ENCODE measurements around the gene DCLK1. TPM values are rescaled to one million over a fixed set of nuclear protein-coding genes. Genes with fewer than 3 reads are reported as not detected.
"Not testable (repeated sequence)": the region's sequence is repeated elsewhere in the genome, so short reads cannot be mapped to it uniquely, and the experiment has no call there.

Gene DCLK1
- total RNA-seq, 4 donors from 2014 or later, result 11.9 to 26.4 (median 15.5) TPM

DNA sequence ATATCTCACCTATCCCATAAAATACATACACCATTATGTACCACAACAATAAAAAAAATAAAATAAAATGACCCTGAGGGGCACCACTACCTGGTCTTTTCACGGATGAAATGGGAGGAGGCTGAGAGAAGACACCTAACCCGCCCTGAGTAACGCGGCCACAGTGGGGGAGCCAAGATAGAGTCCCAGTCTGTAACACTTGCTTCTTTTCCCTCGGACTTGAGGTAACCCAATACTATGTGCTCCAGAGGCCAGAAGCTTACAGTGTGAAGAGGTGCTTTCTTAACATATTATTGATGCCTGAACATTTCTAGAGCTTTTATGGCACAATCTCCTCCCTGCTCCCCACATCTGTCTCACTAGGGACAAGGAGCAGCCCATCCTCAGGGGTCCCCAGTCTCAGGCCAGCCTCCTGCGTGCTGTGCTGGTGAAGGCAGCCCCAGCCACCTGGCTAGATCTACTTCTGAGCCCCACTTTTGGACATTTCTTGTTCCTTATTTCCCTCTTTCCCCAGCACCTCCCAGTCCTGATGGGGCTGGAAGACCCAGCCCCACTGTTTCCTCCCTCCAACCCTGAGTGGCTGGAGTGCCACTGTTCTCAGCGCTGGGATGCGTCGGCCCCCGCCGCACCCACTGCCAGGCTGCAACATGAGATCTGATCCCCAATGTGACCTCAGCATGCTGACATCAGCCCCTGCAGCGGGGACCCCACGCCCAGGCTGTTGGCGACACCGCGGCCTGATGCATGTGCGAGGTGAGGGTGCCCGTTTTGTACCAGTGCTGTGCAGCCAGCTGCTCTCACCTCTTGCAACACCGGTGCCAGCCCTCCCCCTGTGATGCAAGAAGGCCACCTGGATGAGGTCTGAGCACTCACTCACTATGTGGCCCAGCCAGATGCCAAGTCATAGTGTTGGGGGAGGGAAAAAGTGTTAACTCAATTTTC is 143.3 kb downstream of the DCLK1 start:
- Histone ChIP-seq H3K36me3 (no peaks in the 10 kb centered on the region), H3K27me3 (no peaks in the 10 kb centered on the region), H3K4me1 (no peaks in the 10 kb centered on the region), H3K4me3 (replicated peaks in 1 of 3) (no peak overlapping the region), H3K27ac (no peak overlapping the region), H3K9me3 (no peaks in the 10 kb centered on the region)
- no peak for TF ChIP-seq POLR2A (IDR thresholded peaks at IDR 0.05)
- TF ChIP-seq CTCF (IDR thresholded peaks at IDR 0.05), result no peak
- intact Hi-C loops (cut with DNase I), result no loop called here
- 62 to 69% methylated on average over 12 to 19 of the region's 19 CpGs for WGBS, 2 donors
- no peak for DNase-seq

- TF ChIP-seq CTCF (IDR thresholded peaks at IDR 0.05) (no peak), POLR2A (IDR thresholded peaks at IDR 0.05) (no peak)
- Histone ChIP-seq H3K36me3 (no peaks in the 10 kb centered on the region), H3K9me3 (no peaks in the 10 kb centered on the region), H3K4me3 (replicated peaks in 1 of 3) (no peak overlapping the region), H3K27ac (no peak overlapping the region), H3K4me1 (no peaks in the 10 kb centered on the region), H3K27me3 (no peaks in the 10 kb centered on the region)
- 58 to 66% methylated on average over 10 of the region's 10 CpGs for WGBS, 2 donors
- intact Hi-C loops (cut with DNase I), result no loop called here
- no peak for DNase-seq
Observed at GRCh38 chr13:35984776-35985453, 146.3 kb downstream of the DCLK1 start.

DNA sequence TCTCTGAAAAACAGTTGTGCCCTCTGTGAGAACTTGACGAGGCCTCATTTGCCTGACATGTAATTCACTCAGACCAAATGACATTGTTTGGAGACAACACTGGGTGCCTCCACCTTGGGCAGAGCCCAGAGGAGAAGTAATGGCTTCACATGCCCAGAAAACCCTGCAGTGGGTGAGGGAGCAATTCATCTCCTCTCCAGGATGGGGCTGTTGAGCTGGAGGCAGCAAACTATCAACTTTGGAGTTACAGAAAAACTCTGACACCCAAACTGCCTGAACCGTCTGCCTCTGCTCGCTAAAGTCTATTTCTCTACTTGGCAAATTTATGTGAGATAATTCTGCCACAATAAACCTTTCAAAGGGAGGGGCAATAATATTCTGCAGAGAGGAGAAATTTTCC is 146.9 kb downstream of the DCLK1 start:
- no peaks in the 10 kb centered on the region for H3K27me3 ChIP-seq
- no peak for TF ChIP-seq CTCF (IDR thresholded peaks at IDR 0.05)
- TF ChIP-seq POLR2A (IDR thresholded peaks at IDR 0.05), result no peak
- H3K36me3 ChIP-seq, result no peaks in the 10 kb centered on the region
- H3K9me3 ChIP-seq, result no peaks in the 10 kb centered on the region
- no peak for DNase-seq
- H3K4me3 ChIP-seq (replicated peaks in 1 of 3), result no peak overlapping the region
- intact Hi-C loops (cut with DNase I), result no loop called here
- WGBS, 2 donors, result 87 to 94% methylated on average over 2 to 3 of the region's 3 CpGs
- no peaks in the 10 kb centered on the region for H3K4me1 ChIP-seq
- H3K27ac ChIP-seq, result no peak overlapping the region

GRCh38 chr13:35983703-35984102 is 147.5 kb downstream of the DCLK1 start:
- H3K36me3 ChIP-seq; H3K9me3 ChIP-seq; intact Hi-C loops (cut with DNase I); DNase-seq; H3K4me3 ChIP-seq (replicated peaks in 1 of 3); H3K27ac ChIP-seq; H3K4me1 ChIP-seq; H3K27me3 ChIP-seq: not testable (repeated sequence)
- WGBS, 2 donors, result 77 to 78% methylated on average over 1 of the region's 1 CpG

GRCh38 chr13:35983206-35983605 is 148.0 kb downstream of the DCLK1 start:
- H3K4me3 ChIP-seq (replicated peaks in 1 of 3), result no peak overlapping the region
- H3K27me3 ChIP-seq, result no peaks in the 10 kb centered on the region
- TF ChIP-seq CTCF (IDR thresholded peaks at IDR 0.05) (no peak), POLR2A (IDR thresholded peaks at IDR 0.05) (no peak)
- DNase-seq, result no peak
- no peaks in the 10 kb centered on the region for H3K9me3 ChIP-seq
- no peaks in the 10 kb centered on the region for H3K36me3 ChIP-seq
- no peaks in the 10 kb centered on the region for H3K4me1 ChIP-seq
- 88 to 100% methylated on average over 1 of the region's 1 CpG for WGBS, 2 donors
- intact Hi-C loops (cut with DNase I), result no loop called here
- H3K27ac ChIP-seq, result no peak overlapping the region
